GM21529 (cell line): Measurements from ENCODE around the gene PPP1R9B.

Experiments used
- ATAC-seq: cut with Tn5 transposase; IDR thresholded peaks from one replicate; pipeline ENCODE4 v1.9.1; 2021; ENCODE audit not compliant: unreplicated experiment

The PPP1R9B gene

DNA sequence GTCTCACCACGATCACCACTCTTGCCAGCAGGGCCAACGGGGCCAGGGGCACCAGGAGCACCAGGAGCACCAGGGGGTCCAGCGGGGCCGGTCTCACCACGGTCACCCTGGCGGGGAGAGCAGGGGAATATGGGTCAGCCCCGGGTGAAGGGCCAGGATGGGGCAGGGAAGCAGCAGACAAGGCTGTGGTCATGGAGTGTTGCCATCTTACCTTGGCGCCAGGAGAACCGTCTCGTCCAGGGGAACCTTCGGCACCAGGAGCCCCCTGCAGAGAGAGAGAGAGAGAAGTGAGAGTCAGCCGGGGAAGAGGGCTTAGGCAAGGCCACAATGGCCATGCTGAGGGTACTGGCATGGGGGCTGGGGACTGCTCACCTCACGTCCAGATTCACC is 38.0 kb upstream of the PPP1R9B start:
- no peak for ATAC-seq

DNA sequence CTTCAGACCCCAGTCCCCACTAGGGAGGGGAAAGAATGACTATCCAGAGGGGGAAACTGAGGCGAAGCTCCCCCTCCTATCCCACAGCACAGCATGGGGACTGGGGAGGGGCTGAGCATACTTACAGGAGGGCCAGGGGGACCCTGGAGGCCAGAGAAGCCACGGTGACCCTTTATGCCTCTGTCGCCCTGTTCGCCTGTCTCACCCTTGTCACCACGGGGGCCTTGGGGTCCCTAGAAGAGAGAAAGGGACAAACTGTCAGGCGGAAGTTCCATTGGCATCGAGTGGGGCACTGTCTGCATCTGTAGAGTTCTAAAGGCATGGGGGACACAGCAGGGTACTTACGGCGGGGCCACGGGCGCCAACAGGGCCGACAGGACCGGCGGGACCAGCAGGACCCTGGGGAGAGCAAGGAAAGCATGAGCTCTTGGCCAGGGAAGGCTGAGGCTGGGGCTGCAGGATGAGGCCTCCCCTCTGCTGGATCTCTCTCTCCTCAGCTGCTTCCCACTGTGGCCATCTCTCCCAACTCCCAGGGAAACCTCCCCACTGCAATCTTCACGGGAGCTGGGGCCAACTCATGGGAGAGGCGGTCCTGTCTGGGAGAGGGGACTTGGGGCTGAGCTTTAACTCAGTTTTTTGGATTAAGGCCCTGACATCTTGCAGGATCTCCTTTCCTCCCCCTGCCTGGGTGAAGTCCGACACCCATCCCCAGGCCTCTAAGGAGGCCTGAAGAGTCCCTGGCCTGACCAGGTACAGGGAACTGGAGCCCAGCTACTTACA is 37.5 kb upstream of the PPP1R9B start:
- ATAC-seq, result no peak

DNA sequence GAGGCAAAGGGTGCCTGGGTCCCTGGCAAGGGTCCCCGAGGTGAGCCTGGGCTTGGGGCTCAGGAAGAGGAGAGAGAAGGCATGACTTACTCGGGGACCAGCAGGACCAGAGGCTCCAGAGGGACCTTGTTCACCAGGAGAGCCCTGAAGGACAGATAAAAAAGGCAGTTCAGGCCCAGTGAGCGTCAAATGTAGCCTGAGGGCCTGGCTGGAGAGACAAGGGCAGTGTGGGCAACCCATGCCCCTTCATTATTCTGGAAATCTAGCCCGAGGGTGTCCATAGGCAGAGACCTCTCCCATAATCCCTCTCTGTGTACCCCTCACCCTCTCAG is 36.9 kb upstream of the PPP1R9B start:
- no peak for ATAC-seq

GRCh38 chr17:50186661-50187393 is 36.4 kb upstream of the PPP1R9B start:
- no peak for ATAC-seq

- no peak for ATAC-seq
Observed at GRCh38 chr17:50185631-50186471, 35.4 kb upstream of the PPP1R9B start.

GRCh38 chr17:50184611-50185398 is 34.3 kb upstream of the PPP1R9B start:
- ATAC-seq, result no peak

- no peak for ATAC-seq
Observed at GRCh38 chr17:50184064-50184463, 33.6 kb upstream of the PPP1R9B start.

DNA sequence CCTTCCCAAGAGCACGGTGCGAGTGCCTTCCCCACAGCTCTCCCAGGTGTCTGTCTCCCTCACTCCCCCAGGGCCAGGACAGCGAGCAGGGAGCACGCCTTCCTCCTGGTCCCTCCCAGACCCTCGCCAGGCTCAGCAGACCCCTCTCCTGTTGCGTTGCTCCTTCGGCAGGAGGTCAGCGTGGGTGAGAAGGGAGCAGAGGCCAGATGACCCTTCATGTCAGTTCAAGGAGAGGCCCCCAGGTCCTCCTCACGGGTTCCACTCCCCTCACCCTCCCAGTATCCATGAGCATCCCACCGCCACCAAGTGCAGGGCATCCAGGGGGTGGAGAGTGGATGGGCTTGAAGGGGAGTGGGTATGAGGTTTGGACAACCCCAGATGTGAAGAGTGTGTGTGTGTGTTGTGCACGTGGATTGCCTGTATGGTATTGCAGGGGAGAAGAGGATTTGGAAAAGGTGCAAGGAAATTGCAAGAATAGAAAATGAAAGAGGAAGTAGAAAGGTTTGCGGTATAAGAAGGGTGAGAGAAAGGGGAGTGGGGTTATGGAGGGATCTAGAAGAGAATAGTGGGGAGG is 33.0 kb upstream of the PPP1R9B start:
- ATAC-seq, result no peak

GRCh38 chr17:50182783-50183420 is 32.4 kb upstream of the PPP1R9B start:
- no peak for ATAC-seq

- no peak for ATAC-seq
Observed at GRCh38 chr17:50181591-50182560, 31.4 kb upstream of the PPP1R9B start.

GRCh38 chr17:50181144-50181543 is 30.7 kb upstream of the PPP1R9B start:
- ATAC-seq, result no peak

- ATAC-seq, result no peak
Observed at GRCh38 chr17:50180620-50181019, 30.1 kb upstream of the PPP1R9B start.

DNA sequence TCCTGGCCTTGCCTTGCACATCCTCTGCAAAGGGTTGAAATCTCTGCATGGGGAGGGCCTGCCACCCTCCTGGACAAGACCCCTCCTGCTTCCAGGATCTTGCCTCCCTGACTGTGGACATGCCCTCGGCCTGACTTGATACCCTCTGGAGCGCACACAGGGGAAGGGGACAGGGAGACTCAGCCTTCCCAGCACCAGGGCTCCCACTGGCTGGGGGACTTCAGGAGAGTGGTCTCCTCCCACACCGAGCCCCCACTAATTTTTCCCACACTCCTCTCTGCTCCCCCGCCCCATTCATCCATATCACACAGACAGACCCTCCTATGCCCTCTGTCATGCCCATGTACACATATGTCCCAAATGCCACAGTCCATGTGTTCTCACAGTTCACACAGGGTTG is 29.6 kb upstream of the PPP1R9B start:
- ATAC-seq, result no peak

- no peak for ATAC-seq
Observed at GRCh38 chr17:50177983-50178834, 27.7 kb upstream of the PPP1R9B start.

DNA sequence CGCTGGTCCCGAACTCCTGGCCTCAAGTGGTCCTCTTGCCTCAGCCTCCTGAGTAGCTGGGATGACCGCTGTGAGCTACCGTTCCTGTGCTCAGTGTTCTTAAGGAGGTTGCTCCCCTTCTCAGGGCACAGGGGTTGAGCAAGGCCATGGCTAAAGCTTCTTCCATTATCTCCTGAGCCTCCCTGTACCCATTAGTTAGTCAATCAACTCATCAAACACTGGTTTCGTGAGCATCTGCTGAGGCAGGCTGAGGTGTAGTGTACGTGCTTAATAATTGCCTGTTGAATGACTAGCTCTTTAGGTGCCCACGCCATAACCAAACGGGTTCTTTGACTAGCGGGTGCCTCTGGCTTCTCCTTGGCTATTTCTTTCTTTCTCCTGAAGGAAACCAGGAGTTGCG is 27.0 kb upstream of the PPP1R9B start:
- no peak for ATAC-seq

- ATAC-seq, result no peak
Observed at GRCh38 chr17:50176559-50177357, 26.3 kb upstream of the PPP1R9B start.
